Measurements from ENCODE around the gene NUP188. TPM values are rescaled to one million over a fixed set of nuclear protein-coding genes. Genes with fewer than 3 reads are reported as not detected.

The NUP188 gene
- total RNA-seq, 6 experiments from 2014 or later = 42.1 to 58.2 (median 54.2) TPM

DNA sequence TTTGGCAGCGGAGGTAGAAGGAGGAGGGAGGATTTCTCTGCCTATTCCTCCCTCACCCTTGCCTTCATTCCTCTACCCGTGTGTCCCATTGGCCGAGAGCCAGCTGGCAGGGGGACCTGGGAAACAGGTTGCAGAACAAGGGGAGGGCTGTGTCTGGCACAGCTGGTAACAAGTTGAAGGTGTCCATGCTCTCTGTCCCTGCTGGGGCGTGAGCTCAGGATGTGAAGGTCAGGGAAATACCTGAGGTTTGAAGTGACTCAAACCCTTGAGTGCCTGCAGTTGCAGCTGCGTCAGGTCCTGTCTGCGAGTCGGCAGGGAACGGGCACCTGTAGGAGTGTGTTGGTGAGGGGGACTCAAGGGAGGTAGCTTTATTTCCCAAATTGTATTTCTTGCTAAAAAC is 105.1 kb downstream of the NUP188 start:
- Mint-ChIP-seq H3K27me3 (ENCODE audit: insufficient read depth) (no peaks in the 10 kb centered on the region), H3K9me3 (no peaks in the 10 kb centered on the region), H3K4me3 (no peak overlapping the region), H3K4me1 (ENCODE audit: low read depth) (0 out of 2 replicates have a peak, but pooled peaks cover 5% of the 10 kb centered on the region), H3K36me3 (ENCODE audit: low read depth) (peaks cover 7% of the 10 kb centered on the region), H3K27ac (no peak overlapping the region)
- TF ChIP-seq, protein P1, sequence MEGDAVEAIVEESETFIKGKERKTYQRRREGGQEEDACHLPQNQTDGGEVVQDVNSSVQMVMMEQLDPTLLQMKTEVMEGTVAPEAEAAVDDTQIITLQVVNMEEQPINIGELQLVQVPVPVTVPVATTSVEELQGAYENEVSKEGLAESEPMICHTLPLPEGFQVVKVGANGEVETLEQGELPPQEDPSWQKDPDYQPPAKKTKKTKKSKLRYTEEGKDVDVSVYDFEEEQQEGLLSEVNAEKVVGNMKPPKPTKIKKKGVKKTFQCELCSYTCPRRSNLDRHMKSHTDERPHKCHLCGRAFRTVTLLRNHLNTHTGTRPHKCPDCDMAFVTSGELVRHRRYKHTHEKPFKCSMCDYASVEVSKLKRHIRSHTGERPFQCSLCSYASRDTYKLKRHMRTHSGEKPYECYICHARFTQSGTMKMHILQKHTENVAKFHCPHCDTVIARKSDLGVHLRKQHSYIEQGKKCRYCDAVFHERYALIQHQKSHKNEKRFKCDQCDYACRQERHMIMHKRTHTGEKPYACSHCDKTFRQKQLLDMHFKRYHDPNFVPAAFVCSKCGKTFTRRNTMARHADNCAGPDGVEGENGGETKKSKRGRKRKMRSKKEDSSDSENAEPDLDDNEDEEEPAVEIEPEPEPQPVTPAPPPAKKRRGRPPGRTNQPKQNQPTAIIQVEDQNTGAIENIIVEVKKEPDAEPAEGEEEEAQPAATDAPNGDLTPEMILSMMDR (IDR thresholded peaks at IDR 0.05) = no peak
- no peak for DNase-seq

DNA sequence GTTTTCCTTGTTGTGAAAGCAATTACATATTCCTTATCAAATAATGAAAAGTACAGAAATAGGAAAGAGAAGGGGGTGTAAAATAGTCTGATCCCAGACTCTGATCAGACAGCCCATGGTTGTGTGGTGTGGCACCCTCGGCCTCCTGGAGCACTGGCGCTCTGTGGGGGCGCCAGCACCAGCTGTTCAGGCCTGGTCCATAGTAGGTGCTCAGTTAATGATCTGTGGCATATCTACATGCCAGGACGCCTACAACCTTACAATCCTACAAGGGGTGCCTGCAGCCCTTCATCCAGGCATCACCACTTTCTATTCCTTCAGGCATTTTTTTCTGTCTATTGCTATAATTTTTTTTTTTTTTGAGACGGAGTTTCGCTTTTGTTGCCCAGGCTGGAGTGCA is 105.5 kb downstream of the NUP188 start:
- no peak overlapping the region for H3K27ac Mint-ChIP-seq

DNA sequence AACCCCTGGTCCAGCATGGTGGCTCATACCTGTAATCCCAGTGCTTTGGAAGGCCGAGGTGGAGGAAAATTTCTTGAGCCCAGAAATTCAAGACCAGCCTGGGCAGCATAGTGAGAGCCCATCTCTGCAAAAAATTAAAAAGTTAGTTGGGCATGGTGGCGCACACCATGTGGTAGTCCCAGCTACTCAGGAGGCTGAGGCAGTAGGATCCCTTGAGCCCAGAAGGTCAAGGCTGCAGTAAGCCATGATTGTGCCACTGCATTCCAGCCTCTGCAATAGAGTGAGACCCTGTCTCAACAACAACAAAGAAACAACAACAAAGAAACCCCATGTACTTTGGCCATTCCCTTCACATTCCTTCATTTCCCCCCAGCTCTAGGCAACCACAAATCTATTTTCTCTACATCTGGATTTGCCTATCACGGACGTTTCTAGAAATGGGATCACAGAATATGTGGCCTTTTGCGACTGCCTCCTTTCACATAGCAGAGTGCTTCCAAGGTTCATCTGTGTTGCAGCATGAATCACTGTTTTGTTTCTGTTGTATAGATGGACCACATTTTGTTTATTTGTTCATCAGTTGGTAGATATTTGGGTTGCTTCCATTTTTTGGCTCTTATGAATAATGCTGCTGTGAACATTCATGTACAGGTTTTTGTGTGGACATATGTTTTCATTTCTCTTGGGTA is 106.8 kb downstream of the NUP188 start:
- TF ChIP-seq, protein P1 (IDR thresholded peaks at IDR 0.05) = no peak
- Mint-ChIP-seq H3K4me3 (no peak overlapping the region), H3K36me3 (ENCODE audit: low read depth) (peaks cover 7% of the 10 kb centered on the region), H3K27me3 (ENCODE audit: insufficient read depth) (no peaks in the 10 kb centered on the region), H3K9me3 (no peaks in the 10 kb centered on the region), H3K27ac (no peak overlapping the region), H3K4me1 (ENCODE audit: low read depth) (peaks cover 13% of the 10 kb centered on the region)
- DNase-seq = no peak

More for the DNA sequence above, 105.5 kb downstream of the NUP188 start:
- no peaks in the 10 kb centered on the region for H3K27me3 Mint-ChIP-seq (ENCODE audit: insufficient read depth)
- TF ChIP-seq, protein P1 (IDR thresholded peaks at IDR 0.05) = no peak
- H3K36me3 Mint-ChIP-seq (ENCODE audit: low read depth) = peaks cover 7% of the 10 kb centered on the region
- 0 out of 2 replicates have a peak, but pooled peaks cover 5% of the 10 kb centered on the region for H3K4me1 Mint-ChIP-seq (ENCODE audit: low read depth)
- no peak for DNase-seq
- no peaks in the 10 kb centered on the region for H3K9me3 Mint-ChIP-seq
- no peak overlapping the region for H3K4me3 Mint-ChIP-seq

Other genes with a start within 250 kb of the NUP188 start
- 1 to 10 TPM; 1.9 to 5.6 (median 3.5) TPM for gene PKN3, start 245.2 kb upstream of the NUP188 start, total RNA-seq (2021; fragmentation: NEBNext Ultra II Directional; extraction: Animal tissue kit (Norgen Biotek cat#: 25700))
- 10 to 100 TPM; 48.1 to 54.6 (median 53.1) TPM for gene ZDHHC12, start 223.6 kb upstream of the NUP188 start, total RNA-seq (2021; fragmentation: NEBNext Ultra II Directional; extraction: Animal tissue kit (Norgen Biotek cat#: 25700))
- gene ZER1, start 175.8 kb upstream of the NUP188 start, total RNA-seq (2021; fragmentation: NEBNext Ultra II Directional; extraction: Animal tissue kit (Norgen Biotek cat#: 25700)) = 10 to 100 TPM; 32.5 to 47.6 (median 37.8) TPM
- gene TBC1D13, start 160.4 kb upstream of the NUP188 start, total RNA-seq (2021; fragmentation: NEBNext Ultra II Directional; extraction: Animal tissue kit (Norgen Biotek cat#: 25700)) = 10 to 100 TPM; 28.0 to 34.7 (median 30.3) TPM
- 10 to 100 TPM; 16.0 to 23.7 (median 17.0) TPM for gene ENDOG, start 129.2 kb upstream of the NUP188 start, total RNA-seq (2021; fragmentation: NEBNext Ultra II Directional; extraction: Animal tissue kit (Norgen Biotek cat#: 25700))
- 10 to 100 TPM; 33.2 to 46.8 (median 38.2) TPM for gene SPOUT1, start 117.9 kb upstream of the NUP188 start, total RNA-seq (2021; fragmentation: NEBNext Ultra II Directional; extraction: Animal tissue kit (Norgen Biotek cat#: 25700))
- gene KYAT1, start 65.7 kb upstream of the NUP188 start, total RNA-seq (2021; fragmentation: NEBNext Ultra II Directional; extraction: Animal tissue kit (Norgen Biotek cat#: 25700)) = 1 to 10 TPM; 6.7 to 9.0 (median 8.3) TPM
- gene LRRC8A, start 65.6 kb upstream of the NUP188 start, total RNA-seq (2021; fragmentation: NEBNext Ultra II Directional; extraction: Animal tissue kit (Norgen Biotek cat#: 25700)) = 10 to 100 TPM; 37.8 to 51.9 (median 39.6) TPM
- gene PHYHD1, start 26.7 kb upstream of the NUP188 start, total RNA-seq (2021; fragmentation: NEBNext Ultra II Directional; extraction: Animal tissue kit (Norgen Biotek cat#: 25700)) = 10 to 100 TPM in 3 of 6 experiments, 1 to 10 TPM in 3; 6.8 to 13.9 (median 10.0) TPM
- 10 to 100 TPM; 27.8 to 34.4 (median 31.6) TPM for gene DOLK, start 96 bp upstream of the NUP188 start, total RNA-seq (2021; fragmentation: NEBNext Ultra II Directional; extraction: Animal tissue kit (Norgen Biotek cat#: 25700))
- 10 to 100 TPM; 38.1 to 56.1 (median 42.7) TPM for gene SH3GLB2, start 80.6 kb downstream of the NUP188 start, total RNA-seq (2021; fragmentation: NEBNext Ultra II Directional; extraction: Animal tissue kit (Norgen Biotek cat#: 25700))
- gene MIGA2, start 88.9 kb downstream of the NUP188 start, total RNA-seq (2021; fragmentation: NEBNext Ultra II Directional; extraction: Animal tissue kit (Norgen Biotek cat#: 25700)) = 10 to 100 TPM; 20.2 to 30.2 (median 22.2) TPM
- 10 to 100 TPM; 13.9 to 20.8 (median 15.6) TPM for gene DOLPP1, start 133.4 kb downstream of the NUP188 start, total RNA-seq (2021; fragmentation: NEBNext Ultra II Directional; extraction: Animal tissue kit (Norgen Biotek cat#: 25700))
- 10 to 100 TPM; 35.5 to 50.2 (median 42.6) TPM for gene CRAT, start 163.1 kb downstream of the NUP188 start, total RNA-seq (2021; fragmentation: NEBNext Ultra II Directional; extraction: Animal tissue kit (Norgen Biotek cat#: 25700))
- 100 to 1,000 TPM; 153 to 170 (median 162) TPM for gene PTPA, start 163.7 kb downstream of the NUP188 start, total RNA-seq (2021; fragmentation: NEBNext Ultra II Directional; extraction: Animal tissue kit (Norgen Biotek cat#: 25700))
- gene IER5L, start 230.6 kb downstream of the NUP188 start, total RNA-seq (2021; fragmentation: NEBNext Ultra II Directional; extraction: Animal tissue kit (Norgen Biotek cat#: 25700)) = 10 to 100 TPM; 28.5 to 45.1 (median 42.2) TPM